ENCODE data around the gene TMOD1. TPM values are rescaled to one million over a fixed set of nuclear protein-coding genes. Genes with fewer than 3 reads are reported as not detected.

Gene TMOD1
- total RNA-seq, 2 experiments from 2014 or later: not detected

- Histone ChIP-seq H3K36me3 (ENCODE audit: insufficient read depth, low read length) (no peaks in the 10 kb centered on the region), H3K4me2 (ENCODE audit: low read length) (no peak overlapping the region), H4K20me1 (ENCODE audit: insufficient read depth, low read length) (no peaks in the 10 kb centered on the region), H2AFZ (ENCODE audit: low read length) (no peak overlapping the region), H3K4me1 (ENCODE audit: insufficient read depth, low read length, poor library complexity, severe bottlenecking) (no peaks in the 10 kb centered on the region), H3K9me3 (ENCODE audit: low read length) (no peaks in the 10 kb centered on the region), H3K9me2 (ENCODE audit: insufficient read depth, low read length) (no peaks in the 10 kb centered on the region), H3K79me2 (ENCODE audit: insufficient read depth, low read depth, low read length) (no peaks in the 10 kb centered on the region), H3K4me3 (ENCODE audit: low read depth, low read length, poor library complexity, severe bottlenecking) (no peak overlapping the region), H3K27ac (ENCODE audit: low read depth, low read length, poor library complexity, severe bottlenecking) (no peak overlapping the region)
- POLR2A ChIA-PET: no interaction called here
- DNase-seq (ENCODE audit: low spot score): no peak
- CTCF ChIA-PET (ENCODE audit: unreplicated experiment): no interaction called here
- no TSS peak for BruUV-seq (replicated peaks)
- intact Hi-C loops (cut with micrococcal nuclease; ENCODE audit: unreplicated experiment): no loop called here
- TF ChIP-seq EZH2phosphoT487 (IDR thresholded peaks at IDR 0.05; ENCODE audit: borderline replicate concordance, low read depth, low read length): no peak
- TF ChIP-seq CTCF (conservative IDR thresholded peaks at IDR 0.05; ENCODE audit: low read length): no peak
These were observed 16.0 kb downstream of the TMOD1 start for GRCh38 chr9:97517331-97518089.

- no TSS peak for BruUV-seq (replicated peaks)
- ChIA-PET CTCF (ENCODE audit: unreplicated experiment) (no interaction called here), POLR2A (no interaction called here)
- Histone ChIP-seq H2AFZ (ENCODE audit: low read length) (no peak overlapping the region), H3K9me2 (ENCODE audit: insufficient read depth, low read length) (no peaks in the 10 kb centered on the region), H3K27ac (ENCODE audit: low read depth, low read length, poor library complexity, severe bottlenecking) (no peak overlapping the region), H3K36me3 (ENCODE audit: insufficient read depth, low read length) (no peaks in the 10 kb centered on the region), H3K4me3 (ENCODE audit: low read depth, low read length, poor library complexity, severe bottlenecking) (no peak overlapping the region), H3K4me1 (ENCODE audit: insufficient read depth, low read length, poor library complexity, severe bottlenecking) (no peaks in the 10 kb centered on the region), H3K9me3 (ENCODE audit: low read length) (no peaks in the 10 kb centered on the region), H4K20me1 (ENCODE audit: insufficient read depth, low read length) (no peaks in the 10 kb centered on the region), H3K4me2 (ENCODE audit: low read length) (no peak overlapping the region), H3K79me2 (ENCODE audit: insufficient read depth, low read depth, low read length) (no peaks in the 10 kb centered on the region)
- intact Hi-C loops (cut with micrococcal nuclease; ENCODE audit: unreplicated experiment): no loop called here
- TF ChIP-seq CTCF (conservative IDR thresholded peaks at IDR 0.05; ENCODE audit: low read length) (no peak), EZH2phosphoT487 (IDR thresholded peaks at IDR 0.05; ENCODE audit: borderline replicate concordance, low read depth, low read length) (no peak)
- DNase-seq (ENCODE audit: low spot score): no peak
These were observed 16.9 kb downstream of the TMOD1 start for GRCh38 chr9:97518166-97518908.

- H3K9me2 ChIP-seq (ENCODE audit: insufficient read depth, low read length): no peaks in the 10 kb centered on the region
- DNase-seq (ENCODE audit: low spot score): no peak
- no peaks in the 10 kb centered on the region for H3K9me3 ChIP-seq (ENCODE audit: low read length)
- intact Hi-C loops (cut with micrococcal nuclease; ENCODE audit: unreplicated experiment): no loop called here
- no peak overlapping the region for H3K4me3 ChIP-seq (ENCODE audit: low read depth, low read length, poor library complexity, severe bottlenecking)
- ChIA-PET POLR2A (no interaction called here), CTCF (ENCODE audit: unreplicated experiment) (no interaction called here)
- H3K4me2 ChIP-seq (ENCODE audit: low read length): no peak overlapping the region
- H3K79me2 ChIP-seq (ENCODE audit: insufficient read depth, low read depth, low read length): no peaks in the 10 kb centered on the region
- no peaks in the 10 kb centered on the region for H4K20me1 ChIP-seq (ENCODE audit: insufficient read depth, low read length)
- no peaks in the 10 kb centered on the region for H3K36me3 ChIP-seq (ENCODE audit: insufficient read depth, low read length)
- H3K4me1 ChIP-seq (ENCODE audit: insufficient read depth, low read length, poor library complexity, severe bottlenecking): no peaks in the 10 kb centered on the region
- TF ChIP-seq CTCF (conservative IDR thresholded peaks at IDR 0.05; ENCODE audit: low read length): no peak
- no peak overlapping the region for H3K27ac ChIP-seq (ENCODE audit: low read depth, low read length, poor library complexity, severe bottlenecking)
- BruUV-seq (replicated peaks): no TSS peak
- no peak overlapping the region for H2AFZ ChIP-seq (ENCODE audit: low read length)
These were observed 17.4 kb downstream of the TMOD1 start for GRCh38 chr9:97518909-97519307.

All from OCI-LY7 (cell line).